ENCODE results near the gene RNF112. TPM values are rescaled to one million over a fixed set of nuclear protein-coding genes. Genes with fewer than 3 reads are reported as not detected.

The RNF112 gene
- total RNA-seq, 1 donor from 2014 or later: 0.67 TPM

GRCh38 chr17:19368229-19368628, 42.8 kb upstream of the RNF112 start:
- no peak for DNase-seq (ENCODE audit: low spot score)
- peaks cover 62% of the 10 kb centered on the region for H3K4me1 Mint-ChIP-seq (ENCODE audit: low read depth)
- H3K9me3 Mint-ChIP-seq (ENCODE audit: low read depth): no peaks in the 10 kb centered on the region

GRCh38 chr17:19369107-19369778, 41.8 kb upstream of the RNF112 start:
- Mint-ChIP-seq H3K9me3 (ENCODE audit: low read depth) (no peaks in the 10 kb centered on the region), H3K4me3 (ENCODE audit: unreplicated experiment) (no peak overlapping the region), H3K27me3 (ENCODE audit: low read depth) (no peaks in the 10 kb centered on the region), H3K36me3 (ENCODE audit: low read depth) (no peaks in the 10 kb centered on the region), H3K27ac (ENCODE audit: unreplicated experiment) (no peak overlapping the region), H3K4me1 (ENCODE audit: low read depth) (peaks cover 56% of the 10 kb centered on the region)
- TF ChIP-seq, protein P1, sequence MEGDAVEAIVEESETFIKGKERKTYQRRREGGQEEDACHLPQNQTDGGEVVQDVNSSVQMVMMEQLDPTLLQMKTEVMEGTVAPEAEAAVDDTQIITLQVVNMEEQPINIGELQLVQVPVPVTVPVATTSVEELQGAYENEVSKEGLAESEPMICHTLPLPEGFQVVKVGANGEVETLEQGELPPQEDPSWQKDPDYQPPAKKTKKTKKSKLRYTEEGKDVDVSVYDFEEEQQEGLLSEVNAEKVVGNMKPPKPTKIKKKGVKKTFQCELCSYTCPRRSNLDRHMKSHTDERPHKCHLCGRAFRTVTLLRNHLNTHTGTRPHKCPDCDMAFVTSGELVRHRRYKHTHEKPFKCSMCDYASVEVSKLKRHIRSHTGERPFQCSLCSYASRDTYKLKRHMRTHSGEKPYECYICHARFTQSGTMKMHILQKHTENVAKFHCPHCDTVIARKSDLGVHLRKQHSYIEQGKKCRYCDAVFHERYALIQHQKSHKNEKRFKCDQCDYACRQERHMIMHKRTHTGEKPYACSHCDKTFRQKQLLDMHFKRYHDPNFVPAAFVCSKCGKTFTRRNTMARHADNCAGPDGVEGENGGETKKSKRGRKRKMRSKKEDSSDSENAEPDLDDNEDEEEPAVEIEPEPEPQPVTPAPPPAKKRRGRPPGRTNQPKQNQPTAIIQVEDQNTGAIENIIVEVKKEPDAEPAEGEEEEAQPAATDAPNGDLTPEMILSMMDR (IDR thresholded peaks at IDR 0.05): no peak
- DNase-seq (ENCODE audit: low spot score): peak; percentile 67

More at GRCh38 chr17:19368229-19368628, 42.8 kb upstream of the RNF112 start:
- Mint-ChIP-seq H3K4me3 (ENCODE audit: unreplicated experiment) (no peak overlapping the region), H3K27ac (ENCODE audit: unreplicated experiment) (peak overlapping the region; percentile 74), H3K36me3 (ENCODE audit: low read depth) (no peaks in the 10 kb centered on the region), H3K27me3 (ENCODE audit: low read depth) (no peaks in the 10 kb centered on the region)
- TF ChIP-seq, protein P1 (IDR thresholded peaks at IDR 0.05): no peak

- no peaks in the 10 kb centered on the region for H3K36me3 Mint-ChIP-seq (ENCODE audit: low read depth)
- H3K9me3 Mint-ChIP-seq (ENCODE audit: low read depth): no peaks in the 10 kb centered on the region
- H3K4me3 Mint-ChIP-seq (ENCODE audit: unreplicated experiment): no peak overlapping the region
- DNase-seq (ENCODE audit: low spot score): peak; percentile 46
- H3K4me1 Mint-ChIP-seq (ENCODE audit: low read depth): peaks cover 53% of the 10 kb centered on the region
- peak overlapping the region; percentile 62 for H3K27ac Mint-ChIP-seq (ENCODE audit: unreplicated experiment)
- H3K27me3 Mint-ChIP-seq (ENCODE audit: low read depth): no peaks in the 10 kb centered on the region
- TF ChIP-seq, protein P1 (IDR thresholded peaks at IDR 0.05): no peak
Measured at GRCh38 chr17:19369846-19370492, 41.1 kb upstream of the RNF112 start.

GRCh38 chr17:19370493-19370960, 40.5 kb upstream of the RNF112 start:
- Mint-ChIP-seq H3K36me3 (ENCODE audit: low read depth) (no peaks in the 10 kb centered on the region), H3K4me3 (ENCODE audit: unreplicated experiment) (no peak overlapping the region), H3K4me1 (ENCODE audit: low read depth) (peaks cover 49% of the 10 kb centered on the region), H3K27ac (ENCODE audit: unreplicated experiment) (peak overlapping the region; percentile 62), H3K9me3 (ENCODE audit: low read depth) (no peaks in the 10 kb centered on the region), H3K27me3 (ENCODE audit: low read depth) (no peaks in the 10 kb centered on the region)
- DNase-seq (ENCODE audit: low spot score): peak; percentile 63
- TF ChIP-seq, protein P1 (IDR thresholded peaks at IDR 0.05): no peak

DNA sequence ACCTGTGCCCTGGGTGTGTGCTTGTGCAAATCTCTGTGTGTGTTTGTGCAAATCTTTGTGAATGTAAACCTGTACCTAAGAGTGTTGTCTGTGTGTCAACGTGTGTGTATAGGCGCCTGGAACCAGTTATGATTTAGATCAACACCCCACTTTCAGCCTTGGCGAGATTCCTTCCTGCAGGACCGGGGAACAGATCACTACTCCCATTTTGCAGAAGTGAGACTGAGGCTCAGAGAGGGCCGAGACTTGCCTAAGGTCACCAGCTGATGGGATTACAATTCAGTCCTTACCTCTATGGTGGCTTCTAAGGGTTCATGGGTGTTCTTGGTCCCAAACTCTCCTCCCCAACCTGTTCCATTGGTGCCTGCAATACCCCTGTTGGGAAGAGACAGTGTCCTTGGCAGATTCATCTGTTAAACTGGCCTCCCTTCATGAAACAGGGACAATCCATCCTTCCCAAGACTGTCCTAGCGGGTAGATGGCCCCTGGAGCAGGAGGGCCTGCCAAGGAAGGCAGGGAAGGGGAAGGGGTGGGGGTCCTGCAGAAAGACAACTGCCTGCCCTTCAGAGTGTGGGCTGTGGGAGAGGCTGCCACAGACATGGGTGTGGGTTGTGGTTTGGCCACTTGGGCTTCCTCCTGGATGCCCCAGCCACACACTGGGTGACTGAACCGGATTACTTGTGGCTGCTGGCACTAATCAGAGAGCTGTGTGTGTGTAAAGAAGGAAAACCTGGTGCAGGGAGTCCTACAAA, 39.6 kb upstream of the RNF112 start:
- Mint-ChIP-seq H3K4me3 (ENCODE audit: unreplicated experiment) (no peak overlapping the region), H3K9me3 (ENCODE audit: low read depth) (no peaks in the 10 kb centered on the region), H3K36me3 (ENCODE audit: low read depth) (no peaks in the 10 kb centered on the region), H3K27ac (ENCODE audit: unreplicated experiment) (no peak overlapping the region), H3K4me1 (ENCODE audit: low read depth) (peaks cover 46% of the 10 kb centered on the region), H3K27me3 (ENCODE audit: low read depth) (no peaks in the 10 kb centered on the region)
- peak; percentile 61 for DNase-seq (ENCODE audit: low spot score)
- TF ChIP-seq, protein P1 (IDR thresholded peaks at IDR 0.05): no peak
